Stimulated activated naive CD8-positive, alpha-beta T cell treated with anti-CD3 and anti-CD28 coated beads, Interleukin-15, amount 100 ng/mL, for 72 hours (primary cell): ENCODE data around the gene PRKAR2B.
A peak's percentile ranks its signal among the peaks of the same experiment; 100 is the strongest.

Experiments used
- ATAC-seq: fragments of 150-1000 bp; cut with Tn5 transposase; 2 replicates; pipeline ENCODE4 v1.10.0; 2021; ENCODE audit warnings: mild to moderate bottlenecking, moderate library complexity
- DNase-seq, 2 donors: peaks; one replicate each; pipeline ENCODE4 v3.0.0; 2021 to 2022
- H3K27ac Mint-ChIP-seq, 2 donors: one replicate each; pipeline ENCODE4 v1.8.0; 2022; ENCODE audit warnings: mild to moderate bottlenecking in 2 of 2, mixed read lengths in 2 of 2, moderate library complexity in 2 of 2
- H3K27me3 Mint-ChIP-seq: one replicate; pipeline ENCODE4 v1.8.0; 2022; ENCODE audit warnings: mixed read lengths
- H3K4me1 Mint-ChIP-seq: one replicate; pipeline ENCODE4 v1.8.0; 2022; ENCODE audit warnings: mild to moderate bottlenecking, mixed read lengths
- H3K4me3 Mint-ChIP-seq, 2 donors: one replicate each; pipeline ENCODE4 v1.8.0; 2022; ENCODE audit warnings: mild to moderate bottlenecking in 2 of 2, mixed read lengths in 2 of 2, moderate library complexity in 1 of 2
- H3K9me3 Mint-ChIP-seq, 2 donors: one replicate each; pipeline ENCODE4 v1.8.0; 2022; ENCODE audit warnings: mixed read lengths in 2 of 2

PRKAR2B gene

GRCh38 chr7:107208563-107208962, 164.1 kb downstream of the PRKAR2B start:
- ATAC-seq (no peak), DNase-seq (no peak)
- Mint-ChIP-seq H3K27me3 (no peaks in the 10 kb centered on the region), H3K9me3 (no peaks in the 10 kb centered on the region), H3K4me1 (peaks cover 4% of the 10 kb centered on the region), H3K4me3 (no peak overlapping the region), H3K27ac (no peak overlapping the region)

DNA sequence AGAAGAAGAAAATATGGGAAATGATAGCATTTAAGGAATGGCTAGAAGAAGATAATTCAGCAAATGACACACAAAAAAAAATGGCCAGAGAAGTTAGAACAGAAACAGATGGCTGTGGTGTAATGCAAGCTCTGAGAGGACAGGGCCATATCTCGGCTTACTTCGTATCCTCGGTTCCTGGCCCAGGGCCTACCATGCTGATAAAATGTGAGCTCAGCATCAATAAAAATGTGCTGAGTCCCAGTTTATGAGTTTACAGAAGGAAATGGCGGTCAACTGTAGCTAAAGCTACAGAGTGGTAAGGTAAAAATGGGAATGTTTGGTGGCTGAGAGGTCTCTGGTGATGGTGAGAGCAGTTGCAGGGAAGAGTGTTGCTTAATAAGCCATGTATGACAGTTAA, 165.1 kb downstream of the PRKAR2B start:
- DNase-seq = no peak
- H3K4me3 Mint-ChIP-seq = no peak overlapping the region
- H3K27me3 Mint-ChIP-seq = no peaks in the 10 kb centered on the region
- peak overlapping the region in 1 of 2 donors; percentile 8 for H3K27ac Mint-ChIP-seq
- H3K9me3 Mint-ChIP-seq = no peaks in the 10 kb centered on the region
- ATAC-seq = no peak
- peaks cover 4% of the 10 kb centered on the region for H3K4me1 Mint-ChIP-seq

DNA sequence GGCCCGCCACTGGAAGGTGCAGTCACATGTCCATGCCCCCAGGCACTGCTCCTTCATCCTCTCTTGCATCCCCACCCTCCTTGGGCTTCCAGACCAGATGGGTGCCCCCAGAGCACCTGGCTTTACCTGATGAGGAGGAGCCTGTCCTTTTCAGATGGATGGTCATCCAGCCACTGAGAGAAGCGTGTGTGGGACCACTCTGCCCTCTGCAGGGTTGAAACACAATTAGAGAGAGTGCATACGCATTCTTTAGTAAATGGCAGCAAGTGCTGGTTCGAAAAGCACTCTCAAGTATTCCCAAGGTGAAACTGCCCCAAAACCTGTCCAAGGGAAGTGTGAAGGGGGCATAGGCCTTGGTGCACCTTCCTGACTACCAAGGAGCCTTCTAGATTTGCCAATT, 165.9 kb downstream of the PRKAR2B start:
- Mint-ChIP-seq H3K9me3 (peaks cover 5 to 8% of the 10 kb centered on the region in 2 donors), H3K27ac (peak overlapping the region; percentile 36 to 48), H3K4me1 (peaks cover 4% of the 10 kb centered on the region), H3K27me3 (no peaks in the 10 kb centered on the region), H3K4me3 (no peak overlapping the region)
- ATAC-seq (no peak), DNase-seq (no peak)
